Activated CD8-positive, alpha-beta memory T cell treated with anti-CD3 and anti-CD28 coated beads for 48 hours (primary cell): ENCODE results near the gene DBNDD1.
A peak's percentile ranks its signal among the peaks of the same experiment; 100 is the strongest.
"Not testable (repeated sequence)": the region's sequence is repeated elsewhere in the genome, so short reads cannot be mapped to it uniquely, and the experiment has no call there.

Source experiments
- DNase-seq, 3 experiments: peaks; one replicate each; pipeline ENCODE4 v3.0.0-alpha.2; 2020; ENCODE audit warnings: low read depth in 2 of 3, low spot score in 2 of 3

Gene DBNDD1

DNA sequence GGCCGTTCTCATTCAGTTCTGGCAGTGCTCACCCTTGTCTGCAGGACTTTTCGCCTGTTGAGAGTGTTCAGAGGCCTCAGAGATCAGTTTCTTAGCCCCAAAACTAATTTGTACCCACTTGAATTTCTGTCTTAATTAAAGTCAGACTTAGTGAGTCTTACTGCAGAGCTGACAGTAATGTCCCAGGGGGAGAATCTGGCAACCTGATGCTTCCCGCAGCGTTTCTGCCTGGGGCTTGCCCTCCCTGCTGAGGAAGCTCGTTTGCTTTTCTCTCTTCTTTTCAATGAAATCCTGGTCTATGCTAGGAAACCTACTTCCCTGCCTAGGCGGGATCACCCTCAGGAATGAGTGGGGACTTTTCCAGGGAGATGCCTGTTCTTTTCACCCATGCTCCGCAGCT, 25.3 kb downstream of the DBNDD1 start:
- DNase-seq = no peak

DNA sequence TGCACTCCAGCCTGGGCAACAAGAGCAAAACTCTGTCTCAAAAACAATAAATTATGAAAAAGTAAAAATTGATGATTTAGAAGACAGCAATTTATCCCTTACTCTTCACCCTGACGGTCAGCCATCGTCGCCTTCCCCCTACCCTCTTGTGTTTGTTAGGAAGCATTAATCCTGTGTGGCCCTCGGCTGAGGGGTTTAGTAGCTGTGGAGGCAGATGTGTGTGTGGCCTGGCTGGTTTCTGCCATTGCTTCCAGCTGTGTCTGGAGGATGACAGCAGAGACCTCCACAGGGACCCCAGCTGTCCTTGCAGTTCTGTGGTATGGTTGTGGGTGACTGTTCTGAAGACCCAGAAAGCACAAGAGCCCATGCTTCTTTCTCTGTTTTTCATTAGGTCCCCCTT, 25.9 kb downstream of the DBNDD1 start:
- no peak for DNase-seq

DNA sequence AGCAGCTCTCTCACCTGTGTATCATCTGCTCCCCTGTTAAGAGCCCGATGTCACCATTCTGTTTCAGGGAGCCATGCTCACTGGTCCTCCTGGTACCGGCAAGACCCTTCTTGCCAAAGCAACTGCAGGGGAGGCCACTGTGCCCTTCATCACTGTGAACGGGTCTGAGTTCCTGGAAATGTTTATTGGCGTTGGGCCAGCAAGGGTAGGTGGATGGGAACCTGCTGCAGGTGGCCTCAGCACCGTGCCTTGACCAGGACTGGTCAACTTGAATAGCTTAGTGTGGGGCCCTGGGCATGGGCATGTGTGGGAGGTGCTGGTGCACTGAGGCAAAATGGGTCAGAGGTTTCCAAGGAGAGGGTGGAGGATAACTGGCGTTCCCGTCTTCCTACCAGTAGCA, 28.5 kb downstream of the DBNDD1 start:
- no peak for DNase-seq

DNA sequence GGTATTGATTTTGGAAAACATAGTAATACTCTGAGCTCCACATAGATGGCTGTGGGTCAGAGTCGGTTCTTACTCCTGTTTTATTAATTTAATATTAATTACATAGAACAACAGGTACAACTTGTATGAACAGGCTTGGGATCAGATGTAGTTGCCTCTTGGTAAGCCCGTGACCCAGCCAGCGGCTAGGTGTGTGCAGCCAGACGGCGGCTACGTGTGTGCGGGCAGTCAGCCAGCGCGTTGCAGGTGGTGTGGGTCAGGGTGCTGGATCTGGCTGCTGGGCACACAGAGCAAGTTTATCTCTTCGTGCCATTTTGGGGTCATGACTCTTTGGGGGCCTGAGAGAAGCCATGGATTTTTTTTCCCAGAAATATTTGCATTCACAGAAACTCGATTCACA, 30.3 kb downstream of the DBNDD1 start:
- no peak for DNase-seq

DNA sequence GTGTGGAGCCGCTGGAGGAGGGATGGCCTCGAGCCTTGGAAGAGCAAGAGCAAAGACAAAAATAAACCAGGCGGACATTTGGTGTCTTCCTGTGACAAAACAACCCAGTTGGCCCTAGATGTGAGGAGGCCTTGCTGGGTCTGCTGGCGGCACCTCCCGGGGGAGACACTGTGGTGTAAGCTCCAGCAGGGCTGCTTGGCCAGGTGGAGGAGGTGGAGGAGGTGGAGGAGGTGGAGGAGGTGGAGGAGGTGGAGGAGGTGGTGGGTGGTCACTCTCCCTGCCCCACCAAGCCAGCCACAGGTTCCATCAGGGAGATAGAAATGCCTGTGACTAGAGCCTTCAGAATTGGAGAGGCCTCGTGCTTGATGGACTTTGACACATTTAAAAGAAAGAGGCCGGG, 32.1 kb downstream of the DBNDD1 start:
- DNase-seq = no peak

DNA sequence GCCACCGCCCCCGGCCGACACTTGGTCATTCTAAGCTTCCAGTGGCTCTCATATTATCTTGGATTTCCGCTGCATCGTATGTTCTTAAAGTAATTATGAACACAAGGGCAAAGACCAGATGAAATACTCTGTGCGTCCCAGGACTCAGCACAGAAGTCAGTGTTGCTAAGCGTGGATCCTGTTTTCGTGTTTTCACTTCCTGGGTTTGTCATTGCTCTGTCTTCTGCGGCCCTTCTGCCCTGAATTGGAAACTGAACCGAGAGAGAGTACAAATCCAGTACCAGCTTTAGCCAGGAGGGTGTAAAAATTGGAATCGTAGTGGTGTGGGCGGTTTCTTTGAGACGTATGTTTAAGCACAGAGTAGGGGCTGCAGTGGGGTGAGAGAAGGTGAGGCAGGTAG, 32.7 kb downstream of the DBNDD1 start:
- DNase-seq = no peak

DNA sequence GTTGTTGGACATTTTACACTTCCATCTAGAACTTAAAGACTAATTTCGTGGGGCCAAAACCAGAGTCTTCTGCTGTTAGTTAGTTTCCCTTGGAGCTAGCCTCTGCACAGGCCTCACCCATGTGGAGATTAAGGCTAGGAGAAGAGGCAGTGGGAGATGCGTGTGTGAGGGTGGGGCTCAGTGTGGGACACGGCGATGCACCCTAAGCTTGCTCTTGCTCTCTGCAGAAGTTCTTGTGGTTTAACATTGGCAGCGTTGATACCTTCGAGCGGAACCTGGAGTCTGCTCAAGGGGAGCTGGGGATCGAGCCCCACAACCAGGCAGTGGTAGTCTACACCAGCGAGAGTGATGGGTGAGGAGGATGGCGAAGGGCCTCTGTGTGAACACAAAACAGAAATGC, 34.0 kb downstream of the DBNDD1 start:
- DNase-seq = no peak

DNA sequence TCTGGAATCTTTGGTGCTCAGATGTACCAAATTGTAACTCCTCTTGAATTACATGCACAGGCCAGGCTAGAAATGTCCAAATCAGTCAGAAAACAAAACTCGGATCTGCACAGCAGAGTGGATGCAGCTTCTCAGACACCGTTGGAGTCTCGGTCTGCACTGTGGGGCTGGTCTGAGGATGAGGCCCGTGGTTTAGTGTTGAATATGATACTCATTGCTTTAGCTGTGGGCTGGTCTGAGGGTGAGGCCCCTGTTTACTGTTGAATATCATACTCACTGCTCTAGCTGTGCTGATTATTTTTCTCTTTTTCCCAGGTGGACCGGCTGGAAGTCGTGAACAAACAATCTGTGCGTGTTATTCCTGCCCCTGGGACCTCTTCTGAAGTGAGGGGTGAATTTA, 35.0 kb downstream of the DBNDD1 start:
- no peak for DNase-seq

DNA sequence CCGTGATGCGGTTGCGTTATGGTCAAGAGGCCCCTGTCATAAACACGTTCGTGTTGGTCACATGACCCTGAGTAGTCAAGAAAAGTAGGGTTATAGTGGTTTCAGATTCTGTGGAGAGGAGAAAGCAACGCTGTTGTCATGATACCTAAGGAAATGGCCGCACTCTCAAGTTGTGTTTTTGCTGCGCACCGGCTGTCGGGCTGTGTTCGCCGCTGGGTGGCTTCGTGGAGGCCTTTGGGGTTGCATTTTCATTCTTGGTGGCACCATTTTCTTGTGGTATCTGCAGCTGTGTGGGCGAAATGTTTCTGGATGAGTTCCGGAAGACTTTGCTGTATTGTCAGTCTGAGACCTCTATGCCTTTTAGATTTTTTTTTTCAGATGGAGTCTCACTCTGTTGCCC, 35.7 kb downstream of the DBNDD1 start:
- DNase-seq = no peak

DNA sequence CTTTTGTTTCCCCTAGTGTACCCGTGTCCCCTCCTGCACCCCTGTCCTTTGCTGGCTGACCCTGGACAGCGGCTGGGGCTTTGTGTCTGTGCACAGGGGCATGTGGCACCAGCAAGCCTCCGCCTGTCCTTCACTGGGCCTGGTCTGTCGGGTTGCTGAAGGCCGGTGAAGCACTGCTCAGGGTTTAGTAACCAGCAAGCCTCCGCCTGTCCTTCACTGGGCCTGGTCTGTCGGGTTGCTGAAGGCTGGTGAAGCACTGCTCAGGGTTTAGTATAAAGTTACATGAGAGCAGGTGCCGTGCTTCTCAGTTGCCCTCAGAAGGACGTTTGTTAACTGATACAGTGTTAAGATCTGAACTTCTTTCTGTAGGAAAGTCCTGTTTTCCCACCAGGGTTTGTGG, 36.9 kb downstream of the DBNDD1 start:
- DNase-seq = no peak

DNA sequence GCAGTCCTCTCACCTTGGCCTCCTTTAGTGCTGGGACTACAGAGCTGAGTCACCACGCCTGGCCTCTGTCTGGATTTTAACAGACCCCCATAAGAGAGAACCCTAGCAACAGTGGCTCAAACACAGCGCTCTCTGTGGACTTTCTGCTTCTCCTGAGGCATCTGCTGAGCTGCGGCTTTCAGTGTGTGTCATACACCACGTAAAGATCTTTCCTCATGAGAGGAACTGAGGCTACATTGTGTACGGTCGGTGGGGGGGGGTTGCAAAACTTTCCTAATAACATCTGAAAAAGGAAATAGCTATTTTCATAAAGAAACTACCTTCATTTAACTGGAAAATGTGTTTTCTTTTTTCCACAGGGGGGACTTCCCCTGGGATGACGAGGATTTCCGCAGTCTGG, 37.8 kb downstream of the DBNDD1 start:
- no peak for DNase-seq

DNA sequence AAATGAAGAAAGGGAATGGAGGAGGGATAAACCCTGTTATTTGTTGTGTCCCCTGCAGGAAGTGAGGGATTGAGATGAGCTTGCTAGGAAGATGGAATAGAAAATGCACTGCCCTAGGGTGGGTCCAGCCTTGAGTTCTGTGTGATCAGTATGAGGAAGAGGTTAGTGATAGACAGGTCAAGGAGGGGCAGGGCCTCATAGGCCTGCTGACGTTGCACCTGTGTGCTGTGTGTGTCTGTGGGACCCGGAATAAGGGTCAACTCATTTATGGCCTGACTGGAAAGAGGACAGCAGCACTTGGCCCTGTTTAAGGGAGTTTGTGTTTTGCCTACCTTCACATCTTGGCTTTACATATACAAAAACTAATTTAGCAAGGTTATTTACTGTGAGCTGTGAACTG, 44.4 kb downstream of the DBNDD1 start:
- no peak for DNase-seq

DNA sequence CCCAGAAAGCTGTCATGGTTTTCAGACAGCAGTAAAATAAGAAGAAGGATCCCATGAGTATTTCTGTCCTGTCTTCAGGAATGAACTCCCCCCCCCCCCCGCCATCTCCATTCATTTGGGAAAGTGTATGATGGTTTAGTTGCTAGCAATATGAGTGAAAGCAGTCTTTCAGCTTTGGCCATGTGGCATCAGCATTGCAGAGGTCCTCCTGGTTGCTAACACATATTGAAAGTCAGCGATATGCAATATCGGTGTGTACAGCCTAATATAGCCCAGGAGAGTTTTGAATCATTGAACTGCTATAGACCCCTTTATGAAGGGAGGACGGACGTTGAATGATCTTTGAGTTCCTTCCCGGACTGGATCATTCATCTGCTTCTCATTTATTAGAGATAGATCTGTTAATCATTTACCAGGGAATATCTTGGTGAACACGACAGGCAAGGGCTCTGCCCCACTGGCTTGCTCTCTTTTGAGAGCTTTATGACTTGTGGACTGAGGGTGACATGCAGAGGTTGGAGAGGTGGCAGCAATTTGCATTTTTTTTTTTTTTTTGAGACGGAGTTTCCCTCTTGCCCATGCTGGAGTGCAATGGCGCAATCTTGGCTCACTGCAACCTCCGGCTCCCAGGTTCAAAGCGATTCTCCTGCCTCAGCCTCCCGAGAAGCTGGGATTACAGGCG, 45.5 kb downstream of the DBNDD1 start:
- no peak for DNase-seq

DNA sequence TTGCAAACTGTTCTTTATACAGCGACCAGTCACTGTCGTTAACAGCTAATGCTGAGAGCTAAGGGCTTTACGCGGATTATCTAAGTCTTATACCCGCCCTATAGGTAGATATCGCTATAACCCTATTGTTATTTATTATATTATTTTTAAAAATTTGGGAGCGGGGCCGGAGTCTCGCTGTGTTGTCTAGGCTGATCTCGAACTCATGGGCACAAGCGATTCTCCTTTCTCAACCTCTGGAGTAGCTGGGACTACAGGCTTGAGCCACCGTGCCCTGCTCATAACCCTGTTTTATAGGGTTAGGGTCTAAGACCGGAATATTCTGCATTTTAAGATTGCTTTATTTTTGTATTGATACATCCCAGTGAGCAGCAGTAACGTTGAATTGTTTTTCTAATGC, 46.0 kb downstream of the DBNDD1 start:
- no peak for DNase-seq

DNA sequence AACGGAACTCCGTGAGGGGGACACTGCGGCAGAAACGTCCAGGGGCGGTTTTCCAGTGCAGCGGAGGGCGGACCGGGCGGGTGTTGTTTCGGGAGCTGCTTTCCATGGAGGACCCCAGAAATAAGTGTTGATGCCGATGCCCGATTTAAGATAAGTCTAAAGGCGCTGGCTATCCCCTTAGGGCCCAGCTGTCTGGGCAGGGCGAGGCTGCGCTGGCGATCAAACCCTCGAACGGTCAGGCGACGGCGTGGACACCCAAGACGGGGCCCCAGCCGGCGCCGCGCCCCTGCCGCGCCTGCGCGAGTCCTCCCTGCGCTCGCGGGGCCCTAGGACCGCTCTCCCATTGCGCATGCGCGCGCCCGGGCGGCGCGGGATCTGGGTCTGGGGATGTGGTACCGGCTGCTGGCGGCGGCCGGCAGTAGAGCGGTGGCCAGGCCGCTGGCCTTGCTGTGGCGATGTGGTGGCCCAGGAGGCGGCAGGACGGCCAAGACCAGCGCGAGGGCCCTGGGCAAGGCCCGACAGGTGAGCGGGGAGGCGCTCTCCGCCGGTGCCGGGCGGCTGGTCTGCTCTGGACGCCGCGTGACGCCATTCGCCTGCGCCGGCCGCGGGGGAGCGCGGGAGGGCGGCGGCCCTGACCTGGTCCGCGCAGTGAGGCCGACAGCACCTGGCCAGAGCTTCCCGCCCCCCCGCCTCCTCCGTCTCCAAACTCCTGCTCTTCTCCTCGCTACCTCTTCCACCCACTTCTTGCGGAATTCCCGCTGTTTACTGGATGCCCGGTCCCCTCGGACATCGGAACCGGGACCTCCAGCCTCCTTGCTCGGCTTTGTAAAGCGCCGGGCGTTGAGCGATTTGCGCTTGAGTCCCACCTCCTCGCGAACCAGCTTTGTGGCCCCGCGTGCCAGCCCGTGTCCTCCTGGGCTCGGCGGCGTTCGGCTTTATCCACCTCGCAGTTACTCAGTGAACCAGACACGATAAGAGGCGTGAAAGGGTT, 46.7 kb downstream of the DBNDD1 start:
- DNase-seq = peak; percentile 80 to 93 (median 92)

DNA sequence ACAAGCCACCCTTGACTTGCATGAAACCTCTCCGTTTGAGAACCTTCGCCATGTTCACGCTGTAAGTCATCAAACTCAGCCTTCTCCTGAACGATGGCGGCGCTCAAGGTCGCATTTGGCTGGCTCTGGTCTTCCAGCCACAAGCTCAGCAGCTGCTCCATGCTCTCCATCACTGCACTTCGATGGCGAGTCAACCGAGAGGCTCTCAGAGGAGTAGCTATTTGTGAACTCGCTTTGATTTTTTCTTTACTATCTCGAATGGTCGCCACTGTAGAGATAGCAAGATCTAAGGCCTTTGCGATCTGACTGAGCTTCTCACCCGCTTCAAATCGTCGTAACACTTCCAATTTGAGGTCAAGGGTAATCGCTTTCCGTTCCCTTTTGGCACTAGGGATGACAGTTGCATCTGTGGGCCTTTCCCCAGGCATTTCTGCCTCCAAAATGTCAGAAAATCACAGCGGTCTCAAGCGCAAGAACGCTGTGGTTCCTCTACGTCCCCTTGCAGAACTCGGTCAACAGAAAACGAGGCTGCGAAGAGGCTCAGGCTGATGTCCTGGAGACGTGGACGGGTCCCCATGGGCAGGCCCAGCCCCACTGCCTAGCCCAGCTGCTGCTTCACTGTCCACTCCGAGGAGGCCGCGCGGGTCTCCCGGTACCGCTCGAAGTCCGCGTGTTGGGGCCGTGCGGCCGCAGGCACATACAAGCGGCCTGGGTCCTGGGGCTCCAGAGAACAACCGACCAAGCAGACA, 47.6 kb downstream of the DBNDD1 start:
- no peak for DNase-seq

DNA sequence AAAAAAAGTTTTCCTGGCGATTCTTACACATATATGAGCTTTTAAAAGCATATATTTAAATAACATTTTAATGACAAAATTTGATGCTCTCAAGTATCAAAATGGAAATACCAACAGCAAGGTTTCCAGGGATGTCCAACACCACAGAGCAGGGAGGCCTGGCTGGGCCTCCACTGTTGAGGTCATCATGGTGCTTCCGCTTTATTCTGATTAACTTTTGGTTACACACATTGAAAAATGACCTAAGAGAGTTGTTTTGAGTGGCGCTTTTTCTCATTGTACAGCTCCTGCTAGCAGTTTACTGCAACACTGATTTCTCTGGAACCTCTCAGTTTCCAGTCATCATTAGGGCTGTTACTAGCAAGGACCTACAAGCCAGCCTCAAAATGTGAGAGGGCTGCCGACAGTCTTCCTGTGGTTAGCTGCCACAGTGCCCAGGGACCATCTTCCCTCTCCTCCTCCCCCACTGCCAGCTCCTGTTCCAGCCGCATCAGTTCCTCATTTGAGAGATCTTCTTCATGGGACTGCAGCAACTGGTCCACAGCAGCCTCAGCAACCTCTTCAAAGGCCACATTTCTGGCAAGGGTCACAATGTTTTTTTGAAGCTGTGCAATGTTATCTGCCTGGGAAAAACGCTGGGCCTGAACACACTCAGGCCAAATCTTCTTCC, 49.4 kb downstream of the DBNDD1 start:
- DNase-seq = no peak

DNA sequence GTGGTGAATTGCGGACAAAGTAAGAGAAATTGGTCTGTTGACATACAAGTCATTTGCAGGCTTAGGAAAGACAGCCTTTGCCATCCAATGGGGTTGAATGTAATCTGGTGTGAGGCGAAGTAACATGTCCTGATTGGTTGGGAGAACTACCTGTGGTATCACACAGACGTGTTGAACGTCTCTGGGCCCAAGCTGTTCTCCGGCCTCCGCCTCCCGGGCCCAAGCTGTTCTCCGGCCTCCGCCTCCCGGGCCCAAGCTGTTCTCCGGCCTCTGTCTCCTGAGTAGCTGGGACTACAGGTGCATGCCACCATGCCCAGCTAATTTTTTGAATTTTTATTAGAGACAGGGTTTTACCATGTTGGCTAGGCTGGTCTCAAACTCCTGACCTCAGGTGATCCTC, 51.2 kb downstream of the DBNDD1 start:
- DNase-seq = not testable (repeated sequence)

DNA sequence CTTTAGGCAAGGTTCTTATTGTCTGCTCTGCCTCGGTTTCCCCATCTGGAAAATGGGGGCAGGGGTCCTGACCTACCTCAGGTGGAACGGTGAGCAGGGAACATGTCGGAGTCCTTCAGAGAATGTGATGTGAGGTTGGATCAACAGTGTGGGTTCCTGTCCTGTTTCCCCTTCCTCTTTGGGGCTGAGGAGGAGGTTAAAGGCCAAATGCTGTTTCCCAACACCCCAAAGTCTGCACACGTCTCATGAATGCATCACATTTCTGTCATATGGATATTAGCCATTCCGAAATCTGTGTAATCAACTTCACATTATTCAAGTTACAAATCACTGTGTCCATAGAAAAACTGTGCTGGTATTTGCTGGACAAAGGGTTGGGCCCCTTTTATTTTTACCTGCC, 51.8 kb downstream of the DBNDD1 start:
- not testable (repeated sequence) for DNase-seq

DNA sequence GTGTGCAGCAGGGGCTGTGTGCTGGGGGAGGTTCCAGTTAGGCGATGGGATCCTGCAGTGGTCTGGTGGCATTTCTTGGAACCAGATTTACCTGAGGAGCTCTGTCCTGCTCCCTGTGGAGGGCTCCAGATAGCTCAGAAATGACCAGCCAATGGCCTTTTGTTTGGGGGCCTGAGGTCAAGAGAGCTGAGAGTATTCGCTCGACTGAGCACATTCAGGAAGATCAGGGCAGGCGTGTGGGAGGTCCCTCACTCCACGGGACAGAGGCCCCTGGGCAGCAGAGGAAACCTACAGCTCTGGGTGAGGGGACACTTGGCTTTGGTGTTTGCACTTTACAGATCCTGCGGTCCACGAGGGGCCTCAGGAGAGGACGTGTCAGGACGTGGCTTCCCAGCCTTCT, 52.5 kb downstream of the DBNDD1 start:
- DNase-seq = no peak
